Transverse colon (tissue), 4 donors: ENCODE results near the gene ALK. TPM values are rescaled to one million over a fixed set of nuclear protein-coding genes. Genes with fewer than 3 reads are reported as not detected.

Experiments used
- DNase-seq: peaks from one replicate; pipeline ENCODE4 v3.0.0-alpha.2; 2019
- H3K27ac ChIP-seq, 4 donors: fragments of 200-600 bp; sonication (generic); 2 replicates each; pipeline ENCODE4 v1.5.1; 2016 to 2018; ENCODE audit warnings: inconsistent platforms in 4 of 4
- H3K27me3 ChIP-seq: fragments of 200-600 bp; sonication (generic); 2 replicates; pipeline ENCODE4 v1.5.1; 2017; ENCODE audit warnings: inconsistent platforms
- H3K36me3 ChIP-seq, 4 donors: fragments of 200-600 bp; sonication (generic); 2 replicates each; pipeline ENCODE4 v1.5.1; 2017 to 2019; ENCODE audit warnings: inconsistent platforms in 4 of 4
- H3K4me1 ChIP-seq, 4 donors: fragments of 200-600 bp; sonication (generic); 2 replicates each; pipeline ENCODE4 v1.5.1; 2017 to 2020; ENCODE audit warnings: inconsistent platforms in 4 of 4
- H3K4me3 ChIP-seq, 4 donors: fragments of 200-600 bp; sonication (generic); 1 replicate in 1 of 4; 2 replicates in 3 of 4; pipeline versions ENCODE4 v1.5.1 to v1.6.1; 2017 to 2019; ENCODE audit warnings: inconsistent platforms in 4 of 4
- H3K9me3 ChIP-seq, 2 donors: fragments of 200-600 bp; sonication (generic); 2 replicates each; pipeline ENCODE4 v1.5.1; 2017 to 2019; ENCODE audit warnings: inconsistent platforms in 2 of 2
- CTCF ChIP-seq, 5 experiments: fragments of 200-600 bp in 3 of 5; fragments of 450-650 bp in 2 of 5; sonication (generic) in 3 of 5; IDR thresholded peaks; 1 replicate in 2 of 5; 2 replicates in 3 of 5; pipeline ENCODE4 v1.5.1; 2016 to 2017; ENCODE audit warnings: antibody characterized with exemption in 5 of 5, inconsistent platforms in 3 of 5, mild to moderate bottlenecking in 2 of 5, moderate library complexity in 1 of 5
- EP300 ChIP-seq: sonication (generic); formaldehyde crosslinking; IDR thresholded peaks from one replicate; pipeline ENCODE4 v1.6.1; 2017; ENCODE audit warnings: antibody characterized with exemption, low read depth
- POLR2A ChIP-seq: fragments of 450-650 bp; IDR thresholded peaks from one replicate; pipeline ENCODE4 v1.6.1; 2016; ENCODE audit warnings: antibody characterized with exemption, mild to moderate bottlenecking, moderate library complexity
- POLR2AphosphoS5 ChIP-seq, 3 donors: sonication (generic); formaldehyde crosslinking; IDR thresholded peaks; one replicate each; pipeline ENCODE4 v1.6.1; 2016; ENCODE audit warnings: antibody characterized with exemption in 3 of 3
- WGBS, 2 donors: methylation state at CpG; one replicate each; pipeline ENCODE4 v1.1.5; 2018; ENCODE audit warnings: low coverage in 1 of 2; 5-methylcytosine and 5-hydroxymethylcytosine counted together
- in situ Hi-C, 4 donors: fragments of 200-750 bp; cut with MboI; loops; one replicate each; pipeline versions ENCODE4 v1.15.0 to v1.15.1; 2017; ENCODE audit warnings: low sequenced_read_pairs in 3 of 4, low pct_ligation_motif_present in 1 of 4, low pct_unique_long_range_greater_than_20kb in 1 of 4
- intact Hi-C: fragments of 100-400 bp; cut with DNase I; formaldehyde crosslinking; loops from one replicate; pipeline ENCODE4 v1.15.1; 2023; ENCODE audit warnings: low total_unique reads
- total RNA-seq, 4 donors: library from RNA; depleted of rRNA; stranded (reverse); fragments of >200 nt; gene quantifications; one replicate each; pipeline ENCODE4 v1.1.0, GENCODE V29; 2016

The ALK gene
- total RNA-seq, 4 donors from 2014 or later, result 0.32 to 0.82 TPM; not detected in 2

DNA sequence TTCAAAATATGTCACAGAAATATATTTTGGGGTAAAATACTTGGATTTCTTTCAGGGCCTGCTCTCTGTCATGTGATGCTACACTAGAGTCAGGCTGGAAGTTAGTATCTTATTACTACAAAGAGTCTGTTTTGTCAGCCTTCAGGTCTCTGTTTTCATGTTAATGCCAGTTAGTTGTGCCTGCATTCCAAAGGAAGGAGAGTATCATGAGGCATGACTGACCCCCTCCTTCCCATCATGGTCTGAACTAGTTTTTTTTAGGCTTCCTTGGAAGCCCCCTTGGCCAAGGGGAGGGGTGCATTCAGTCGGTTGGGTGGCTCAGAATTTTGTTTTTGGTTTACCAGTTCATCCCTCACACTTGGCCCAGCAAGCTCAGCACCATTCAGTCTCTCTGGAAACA lies 318.0 kb downstream of the ALK start:
- no peaks in the 10 kb centered on the region for H3K27me3 ChIP-seq
- no peak for TF ChIP-seq CTCF (IDR thresholded peaks at IDR 0.05)
- no peak for TF ChIP-seq EP300
- no peak for TF ChIP-seq POLR2AphosphoS5 (IDR thresholded peaks at IDR 0.05)
- TF ChIP-seq POLR2A, result no peak
- no peak overlapping the region for H3K4me3 ChIP-seq
- in situ Hi-C loops, result no loop called here
- no peak overlapping the region for H3K27ac ChIP-seq
- no peaks in the 10 kb centered on the region for H3K36me3 ChIP-seq
- WGBS, 2 donors, result 16% methylated on average over 1 of the region's 1 CpG; no CpG with 5 or more reads in 1 of the 2 donors
- H3K9me3 ChIP-seq, result no peaks in the 10 kb centered on the region
- intact Hi-C loops, result no loop called here
- no peak for DNase-seq
- H3K4me1 ChIP-seq, result no peaks in the 10 kb centered on the region

- H3K4me1 ChIP-seq, result no peaks in the 10 kb centered on the region
- no peaks in the 10 kb centered on the region for H3K9me3 ChIP-seq
- 71 to 74% methylated on average over 3 of the region's 3 CpGs for WGBS, 2 donors
- no peak overlapping the region for H3K4me3 ChIP-seq
- intact Hi-C loops (no loop called here), in situ Hi-C loops (no loop called here)
- no peak for DNase-seq
- no peak overlapping the region for H3K27ac ChIP-seq
- no peaks in the 10 kb centered on the region for H3K27me3 ChIP-seq
- no peak for TF ChIP-seq POLR2A
- TF ChIP-seq CTCF (IDR thresholded peaks at IDR 0.05), result no peak
- no peak for TF ChIP-seq POLR2AphosphoS5 (IDR thresholded peaks at IDR 0.05)
- no peak for TF ChIP-seq EP300
- no peaks in the 10 kb centered on the region for H3K36me3 ChIP-seq
These were observed 319.5 kb downstream of the ALK start for GRCh38 chr2:29601872-29602271.

- no peaks in the 10 kb centered on the region for H3K9me3 ChIP-seq
- H3K27me3 ChIP-seq, result no peaks in the 10 kb centered on the region
- DNase-seq, result no peak
- in situ Hi-C loops, result no loop called here
- TF ChIP-seq POLR2AphosphoS5 (IDR thresholded peaks at IDR 0.05), result no peak
- no peak overlapping the region for H3K27ac ChIP-seq
- 53 to 77% methylated on average over 5 of the region's 5 CpGs for WGBS, 2 donors
- no peaks in the 10 kb centered on the region for H3K4me1 ChIP-seq
- no peaks in the 10 kb centered on the region for H3K36me3 ChIP-seq
- intact Hi-C loops, result no loop called here
- H3K4me3 ChIP-seq, result no peak overlapping the region
These were observed 320.1 kb downstream of the ALK start for GRCh38 chr2:29601321-29601720.

- Histone ChIP-seq H3K27me3 (no peaks in the 10 kb centered on the region), H3K4me1 (no peaks in the 10 kb centered on the region), H3K4me3 (no peak overlapping the region), H3K36me3 (no peaks in the 10 kb centered on the region), H3K27ac (no peak overlapping the region), H3K9me3 (no peaks in the 10 kb centered on the region)
- no peak for TF ChIP-seq POLR2AphosphoS5 (IDR thresholded peaks at IDR 0.05)
- no peak for TF ChIP-seq EP300
- no peak for TF ChIP-seq POLR2A
- TF ChIP-seq CTCF (IDR thresholded peaks at IDR 0.05), result no peak
- no peak for DNase-seq
- in situ Hi-C loops, result no loop called here
- intact Hi-C loops, result no loop called here
- WGBS, 2 donors, result 78% methylated on average over 3 of the region's 4 CpGs; no CpG with 5 or more reads in 1 of the 2 donors
These were observed 321.4 kb downstream of the ALK start for GRCh38 chr2:29599946-29600345.

GRCh38 chr2:29598978-29599377 lies 322.4 kb downstream of the ALK start:
- intact Hi-C loops, result no loop called here
- in situ Hi-C loops, result no loop called here
- WGBS, 2 donors, result 35 to 47% methylated on average over 2 of the region's 2 CpGs

More at GRCh38 chr2:29598978-29599377, 322.4 kb downstream of the ALK start:
- Histone ChIP-seq H3K4me3 (no peak overlapping the region), H3K4me1 (no peaks in the 10 kb centered on the region), H3K27me3 (no peaks in the 10 kb centered on the region), H3K27ac (no peak overlapping the region), H3K9me3 (no peaks in the 10 kb centered on the region), H3K36me3 (no peaks in the 10 kb centered on the region)
- no peak for DNase-seq
- TF ChIP-seq POLR2A (no peak), POLR2AphosphoS5 (IDR thresholded peaks at IDR 0.05) (no peak), CTCF (IDR thresholded peaks at IDR 0.05) (no peak), EP300 (no peak)
